OCI-LY7 (cell line): Measurements from ENCODE around the gene CEP192.

Experiments used
- CTCF ChIP-seq: fragments of 200-600 bp; sonication (generic); conservative IDR thresholded peaks from 2 replicates; pipeline ENCODE4 v1.5.1; 2014; ENCODE audit warnings: mild to moderate bottlenecking, antibody characterized with exemption, low read length, moderate library complexity, mixed read lengths
- EZH2phosphoT487 ChIP-seq: fragments of 200-600 bp; sonication (generic); IDR thresholded peaks from 2 replicates; pipeline ENCODE4 v1.6.1; 2018; ENCODE audit warnings: low read depth, borderline replicate concordance, mild to moderate bottlenecking, mixed run types, antibody characterized with exemption, low read length, moderate library complexity, mixed read lengths

DNA sequence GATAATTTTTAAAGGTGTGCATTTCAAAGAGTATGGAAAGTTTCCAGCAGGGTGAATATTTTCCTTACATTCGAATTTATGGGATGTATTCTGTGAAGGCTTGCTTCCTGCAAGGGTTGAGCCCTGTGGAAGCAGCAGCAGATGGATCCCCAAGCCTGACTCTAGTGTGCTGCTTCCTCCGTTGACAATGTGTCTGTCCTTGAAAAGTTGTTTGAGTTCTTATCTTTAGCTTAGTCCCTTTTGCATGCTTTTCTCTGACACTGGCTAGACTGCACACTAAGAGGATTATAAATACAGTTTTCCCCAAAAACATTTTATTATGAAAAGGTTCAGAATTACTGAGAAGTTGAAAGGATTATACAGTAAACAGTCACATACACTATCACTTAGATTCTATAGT lies 86.3 kb downstream of the CEP192 start:
- TF ChIP-seq CTCF (no peak), EZH2phosphoT487 (no peak)
